ENCODE results near the gene PSMA6.
"Not testable (repeated sequence)": the region's sequence is repeated elsewhere in the genome, so short reads cannot be mapped to it uniquely, and the experiment has no call there.

The PSMA6 gene

GRCh38 chr14:35359655-35360054 lies 67.5 kb downstream of the PSMA6 start:
- H3K4ac ChIP-seq (ENCODE audit: low read depth, low read length), result not testable (repeated sequence)

DNA sequence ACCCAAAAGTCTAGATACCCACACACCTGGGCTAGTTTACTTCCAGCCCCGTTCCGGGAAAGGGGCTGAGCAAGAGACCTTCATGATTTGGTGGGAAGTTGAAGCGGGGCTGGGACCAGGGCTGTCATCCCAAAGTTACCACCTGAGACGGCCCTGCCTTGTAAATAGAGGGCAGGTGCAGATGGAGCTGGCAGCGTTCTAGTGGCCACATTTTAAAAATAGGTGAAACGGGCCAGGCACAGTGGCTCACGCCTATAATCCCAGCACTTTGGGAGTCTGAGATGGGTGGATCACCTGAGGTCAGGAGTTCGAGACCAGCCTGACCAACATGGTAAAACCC lies 68.9 kb downstream of the PSMA6 start:
- Histone ChIP-seq H3K79me2 (ENCODE audit: control insufficient read depth, insufficient read depth, low read length, poor library complexity) (no peaks in the 10 kb centered on the region), H3K4ac (ENCODE audit: low read depth, low read length) (no peak overlapping the region), H3K18ac (ENCODE audit: low read length) (no peak overlapping the region), H3K4me2 (ENCODE audit: low read length) (no peak overlapping the region), H2AK5ac (ENCODE audit: low read length) (no peak overlapping the region), H2BK120ac (ENCODE audit: insufficient read depth, low read length, poor library complexity) (no peak overlapping the region), H3K27ac (ENCODE audit: low read depth, low read length) (no peak overlapping the region), H3K23ac (ENCODE audit: low read length) (no peak overlapping the region), H3K79me1 (ENCODE audit: low read length) (peaks cover 13% of the 10 kb centered on the region), H3K14ac (ENCODE audit: low read length) (no peak overlapping the region), H3K9me3 (ENCODE audit: insufficient read depth, low read depth, low read length) (peaks cover 2% of the 10 kb centered on the region), H2BK12ac (ENCODE audit: low read length) (no peak overlapping the region), H4K91ac (ENCODE audit: low read depth, low read length) (no peak overlapping the region), H3K27me3 (ENCODE audit: insufficient read depth, low read length) (no peaks in the 10 kb centered on the region), H3K36me3 (ENCODE audit: control insufficient read depth in 1 of 2, insufficient read depth in 2 of 2, low read length in 2 of 2) (no peaks in the 10 kb centered on the region), H4K12ac (ENCODE audit: low read depth, low read length) (no peak overlapping the region), H2BK5ac (ENCODE audit: low read depth, low read length, poor library complexity) (no peak overlapping the region), H2AFZ (ENCODE audit: insufficient read depth, low read length, poor library complexity) (no peak overlapping the region), H3K9ac (ENCODE audit: low read length) (no peak overlapping the region), H3K4me1 (ENCODE audit: control insufficient read depth in 1 of 2, insufficient read depth in 2 of 2, low read length in 2 of 2) (peaks cover 9 to 15% of the 10 kb centered on the region in 2 experiments), H4K8ac (ENCODE audit: low read depth, low read length) (no peak overlapping the region), H3K4me3 (ENCODE audit: low read depth, low read length) (no peak overlapping the region)
- no peak for DNase-seq
- WGBS (ENCODE audit: extremely low coverage, insufficient coverage, insufficient read length), result no CpG with 5 or more reads among the region's 8 CpGs

More at GRCh38 chr14:35359655-35360054, 67.5 kb downstream of the PSMA6 start:
- not testable (repeated sequence) for H3K14ac ChIP-seq (ENCODE audit: low read length); H3K36me3 ChIP-seq (ENCODE audit: control insufficient read depth in 1 of 2, insufficient read depth in 2 of 2, low read length in 2 of 2); H4K8ac ChIP-seq (ENCODE audit: low read depth, low read length); H3K4me1 ChIP-seq (ENCODE audit: control insufficient read depth in 1 of 2, insufficient read depth in 2 of 2, low read length in 2 of 2); H2BK5ac ChIP-seq (ENCODE audit: low read depth, low read length, poor library complexity); H3K9me3 ChIP-seq (ENCODE audit: insufficient read depth, low read depth, low read length); H2AK5ac ChIP-seq (ENCODE audit: low read length); H3K18ac ChIP-seq (ENCODE audit: low read length); H3K4me3 ChIP-seq (ENCODE audit: low read depth, low read length); H3K79me1 ChIP-seq (ENCODE audit: low read length); H3K9ac ChIP-seq (ENCODE audit: low read length); H3K79me2 ChIP-seq (ENCODE audit: control insufficient read depth, insufficient read depth, low read length, poor library complexity); H4K12ac ChIP-seq (ENCODE audit: low read depth, low read length); H3K4me2 ChIP-seq (ENCODE audit: low read length); DNase-seq; H3K23ac ChIP-seq (ENCODE audit: low read length); H2AFZ ChIP-seq (ENCODE audit: insufficient read depth, low read length, poor library complexity); H2BK12ac ChIP-seq (ENCODE audit: low read length); H3K27ac ChIP-seq (ENCODE audit: low read depth, low read length); H3K27me3 ChIP-seq (ENCODE audit: insufficient read depth, low read length)
- peak overlapping the region; percentile 51 for H4K91ac ChIP-seq (ENCODE audit: low read depth, low read length)
- peak overlapping the region; percentile 29 for H2BK120ac ChIP-seq (ENCODE audit: insufficient read depth, low read length, poor library complexity)
- no CpG with 5 or more reads among the region's 7 CpGs for WGBS (ENCODE audit: extremely low coverage, insufficient coverage, insufficient read length)

- H3K4me3 ChIP-seq (ENCODE audit: low read depth, low read length), result no peak overlapping the region
- H3K79me1 ChIP-seq (ENCODE audit: low read length), result peaks cover 24% of the 10 kb centered on the region
- peaks cover 19 to 26% of the 10 kb centered on the region in 2 experiments for H3K4me1 ChIP-seq (ENCODE audit: control insufficient read depth in 1 of 2, insufficient read depth in 2 of 2, low read length in 2 of 2)
- H4K8ac ChIP-seq (ENCODE audit: low read depth, low read length), result no peak overlapping the region
- H3K14ac ChIP-seq (ENCODE audit: low read length), result no peak overlapping the region
- H3K4ac ChIP-seq (ENCODE audit: low read depth, low read length), result no peak overlapping the region
- H2AFZ ChIP-seq (ENCODE audit: insufficient read depth, low read length, poor library complexity), result no peak overlapping the region
- H3K79me2 ChIP-seq (ENCODE audit: control insufficient read depth, insufficient read depth, low read length, poor library complexity), result peaks cover 3% of the 10 kb centered on the region
- no peak for DNase-seq
- WGBS (ENCODE audit: extremely low coverage, insufficient coverage, insufficient read length), result no CpG with 5 or more reads among the region's 3 CpGs
- H2BK5ac ChIP-seq (ENCODE audit: low read depth, low read length, poor library complexity), result no peak overlapping the region
- peaks cover 2% of the 10 kb centered on the region for H3K9me3 ChIP-seq (ENCODE audit: insufficient read depth, low read depth, low read length)
- H2BK120ac ChIP-seq (ENCODE audit: insufficient read depth, low read length, poor library complexity), result no peak overlapping the region
- no peaks in the 10 kb centered on the region for H3K36me3 ChIP-seq (ENCODE audit: control insufficient read depth in 1 of 2, insufficient read depth in 2 of 2, low read length in 2 of 2)
- H4K91ac ChIP-seq (ENCODE audit: low read depth, low read length), result no peak overlapping the region
- H2BK12ac ChIP-seq (ENCODE audit: low read length), result no peak overlapping the region
- no peak overlapping the region for H3K4me2 ChIP-seq (ENCODE audit: low read length)
- no peak overlapping the region for H3K9ac ChIP-seq (ENCODE audit: low read length)
- H3K23ac ChIP-seq (ENCODE audit: low read length), result no peak overlapping the region
- H3K27ac ChIP-seq (ENCODE audit: low read depth, low read length), result no peak overlapping the region
- H3K27me3 ChIP-seq (ENCODE audit: insufficient read depth, low read length), result no peaks in the 10 kb centered on the region
- no peak overlapping the region for H2AK5ac ChIP-seq (ENCODE audit: low read length)
- no peak overlapping the region for H3K18ac ChIP-seq (ENCODE audit: low read length)
- no peak overlapping the region for H4K12ac ChIP-seq (ENCODE audit: low read depth, low read length)
Measured at GRCh38 chr14:35362450-35362849, 70.3 kb downstream of the PSMA6 start.

DNA sequence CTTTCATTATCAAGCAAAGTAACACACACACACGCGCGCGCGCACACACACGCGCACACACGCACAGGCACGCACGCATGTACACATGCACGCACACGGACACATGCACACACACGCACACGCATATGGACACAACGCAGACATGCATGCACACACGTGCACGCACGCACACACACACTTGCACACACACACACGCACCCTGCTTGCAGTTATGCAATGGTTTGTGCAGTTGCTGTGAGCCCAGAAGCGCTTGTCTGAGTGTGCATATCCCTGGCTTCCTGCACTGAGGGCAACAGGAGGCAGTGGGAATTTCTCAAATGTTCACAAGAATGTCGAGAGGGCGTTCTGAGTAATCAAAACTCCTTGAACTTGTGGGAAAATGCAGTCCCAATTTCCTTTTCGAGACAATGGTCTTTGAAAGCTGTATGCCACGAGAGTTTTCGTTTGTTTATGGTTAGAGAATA lies 70.8 kb downstream of the PSMA6 start:
- WGBS (ENCODE audit: extremely low coverage, insufficient coverage, insufficient read length), result no CpG with 5 or more reads among the region's 25 CpGs
- no peaks in the 10 kb centered on the region for H3K36me3 ChIP-seq (ENCODE audit: control insufficient read depth in 1 of 2, insufficient read depth in 2 of 2, low read length in 2 of 2)

More for the DNA sequence above, 70.8 kb downstream of the PSMA6 start:
- no peak overlapping the region for H3K4ac ChIP-seq (ENCODE audit: low read depth, low read length)
- H2BK5ac ChIP-seq (ENCODE audit: low read depth, low read length, poor library complexity), result no peak overlapping the region
- H3K27ac ChIP-seq (ENCODE audit: low read depth, low read length), result no peak overlapping the region
- H3K18ac ChIP-seq (ENCODE audit: low read length), result no peak overlapping the region
- H3K4me1 ChIP-seq (ENCODE audit: control insufficient read depth in 1 of 2, insufficient read depth in 2 of 2, low read length in 2 of 2), result peaks cover 24 to 30% of the 10 kb centered on the region in 2 experiments
- H3K27me3 ChIP-seq (ENCODE audit: insufficient read depth, low read length), result no peaks in the 10 kb centered on the region
- no peak overlapping the region for H4K8ac ChIP-seq (ENCODE audit: low read depth, low read length)
- H3K79me1 ChIP-seq (ENCODE audit: low read length), result peaks cover 26% of the 10 kb centered on the region
- peaks cover 2% of the 10 kb centered on the region for H3K9me3 ChIP-seq (ENCODE audit: insufficient read depth, low read depth, low read length)
- no peak for DNase-seq
- H3K14ac ChIP-seq (ENCODE audit: low read length), result no peak overlapping the region
- peak overlapping the region; percentile 5 for H3K23ac ChIP-seq (ENCODE audit: low read length)
- no peak overlapping the region for H2AK5ac ChIP-seq (ENCODE audit: low read length)
- no peak overlapping the region for H2BK120ac ChIP-seq (ENCODE audit: insufficient read depth, low read length, poor library complexity)
- H4K91ac ChIP-seq (ENCODE audit: low read depth, low read length), result no peak overlapping the region
- H2BK12ac ChIP-seq (ENCODE audit: low read length), result no peak overlapping the region
- H2AFZ ChIP-seq (ENCODE audit: insufficient read depth, low read length, poor library complexity), result no peak overlapping the region
- H3K79me2 ChIP-seq (ENCODE audit: control insufficient read depth, insufficient read depth, low read length, poor library complexity), result peaks cover 3% of the 10 kb centered on the region
- H3K4me3 ChIP-seq (ENCODE audit: low read depth, low read length), result no peak overlapping the region
- H4K12ac ChIP-seq (ENCODE audit: low read depth, low read length), result no peak overlapping the region
- H3K9ac ChIP-seq (ENCODE audit: low read length), result no peak overlapping the region
- H3K4me2 ChIP-seq (ENCODE audit: low read length), result no peak overlapping the region
